Calu3 (cell line): ENCODE measurements around the gene LMOD2. TPM values are rescaled to one million over a fixed set of nuclear protein-coding genes. Genes with fewer than 3 reads are reported as not detected.

Experiments used
- BruUV-seq: library from RNA; stranded (reverse); fragments of 400-500 nt; replicated peaks from 2 replicates; lab custom pipeline; 2021; lab: Mats Ljungman, UMichigan
- CTCF ChIA-PET: fragments of 300-600 bp; sonication (Branson Sonifier 250); formaldehyde crosslinking; loops from one replicate; lab custom pipeline; 2022; ENCODE audit warnings: antibody characterized with exemption; lab: Charles Lee
- DNase-seq: peaks from one replicate; pipeline ENCODE4 v3.0.0; 2022
- H3K27ac Mint-ChIP-seq: one replicate; pipeline ENCODE4 v1.8.0; 2022; ENCODE audit warnings: mixed read lengths; ENCODE audit not compliant: unreplicated experiment
- H3K27me3 Mint-ChIP-seq: one replicate; pipeline ENCODE4 v1.8.0; 2022; ENCODE audit warnings: mixed read lengths; ENCODE audit not compliant: unreplicated experiment
- H3K36me3 Mint-ChIP-seq: one replicate; pipeline ENCODE4 v1.8.0; 2022; ENCODE audit warnings: mild to moderate bottlenecking, moderate library complexity, mixed read lengths; ENCODE audit not compliant: insufficient read depth, unreplicated experiment
- H3K4me1 Mint-ChIP-seq: one replicate; pipeline ENCODE4 v1.8.0; 2022; ENCODE audit warnings: mild to moderate bottlenecking, low read depth, mixed read lengths; ENCODE audit not compliant: unreplicated experiment
- H3K4me3 Mint-ChIP-seq: one replicate; pipeline ENCODE4 v1.8.0; 2022; ENCODE audit warnings: mild to moderate bottlenecking, low read depth, moderate library complexity, mixed read lengths; ENCODE audit not compliant: unreplicated experiment
- H3K9me3 Mint-ChIP-seq: one replicate; pipeline ENCODE4 v1.8.0; 2022; ENCODE audit warnings: low read depth, mixed read lengths; ENCODE audit not compliant: unreplicated experiment
- intact Hi-C: fragments of 100-400 bp; cut with micrococcal nuclease; formaldehyde crosslinking; loops from one replicate; pipeline ENCODE4 v1.10.0; 2022; ENCODE audit not compliant: unreplicated experiment
- total RNA-seq: library from RNA; stranded (reverse); gene quantifications from 2 replicates; pipeline ENCODE4 v1.2.3, GENCODE V29; 2022
- TF ChIP-seq, protein P1 (sequence below): fragments of 200-600 bp; IDR thresholded peaks from one replicate; pipeline ENCODE4 v1.8.0; 2022; ENCODE audit warnings: antibody characterized with exemption; ENCODE audit not compliant: unreplicated experiment

LMOD2 gene
- total RNA-seq, 1 experiment from 2014 or later, result not detected

DNA sequence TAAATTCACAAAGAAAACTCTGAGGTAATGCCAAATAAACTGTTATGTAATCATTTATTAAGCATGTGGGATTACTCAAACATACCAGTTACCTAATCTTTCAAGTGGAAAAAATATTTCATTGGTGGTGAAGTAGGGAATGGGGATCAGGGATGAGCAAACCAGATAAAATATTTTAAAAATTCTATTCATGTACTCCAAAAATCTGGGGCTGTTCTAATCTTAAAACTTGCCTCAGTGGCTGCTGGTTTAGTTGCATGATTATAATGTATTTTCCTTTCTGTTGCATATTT, 19.5 kb downstream of the LMOD2 start:
- no peak for DNase-seq
- H3K27ac Mint-ChIP-seq, result no peak overlapping the region
- intact Hi-C loops, result no loop called here
- H3K9me3 Mint-ChIP-seq, result no peaks in the 10 kb centered on the region
- TF ChIP-seq, protein P1, sequence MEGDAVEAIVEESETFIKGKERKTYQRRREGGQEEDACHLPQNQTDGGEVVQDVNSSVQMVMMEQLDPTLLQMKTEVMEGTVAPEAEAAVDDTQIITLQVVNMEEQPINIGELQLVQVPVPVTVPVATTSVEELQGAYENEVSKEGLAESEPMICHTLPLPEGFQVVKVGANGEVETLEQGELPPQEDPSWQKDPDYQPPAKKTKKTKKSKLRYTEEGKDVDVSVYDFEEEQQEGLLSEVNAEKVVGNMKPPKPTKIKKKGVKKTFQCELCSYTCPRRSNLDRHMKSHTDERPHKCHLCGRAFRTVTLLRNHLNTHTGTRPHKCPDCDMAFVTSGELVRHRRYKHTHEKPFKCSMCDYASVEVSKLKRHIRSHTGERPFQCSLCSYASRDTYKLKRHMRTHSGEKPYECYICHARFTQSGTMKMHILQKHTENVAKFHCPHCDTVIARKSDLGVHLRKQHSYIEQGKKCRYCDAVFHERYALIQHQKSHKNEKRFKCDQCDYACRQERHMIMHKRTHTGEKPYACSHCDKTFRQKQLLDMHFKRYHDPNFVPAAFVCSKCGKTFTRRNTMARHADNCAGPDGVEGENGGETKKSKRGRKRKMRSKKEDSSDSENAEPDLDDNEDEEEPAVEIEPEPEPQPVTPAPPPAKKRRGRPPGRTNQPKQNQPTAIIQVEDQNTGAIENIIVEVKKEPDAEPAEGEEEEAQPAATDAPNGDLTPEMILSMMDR, result no peak
- no TSS peak for BruUV-seq
- no peaks in the 10 kb centered on the region for H3K4me1 Mint-ChIP-seq
- H3K36me3 Mint-ChIP-seq, result no peaks in the 10 kb centered on the region
- no peaks in the 10 kb centered on the region for H3K27me3 Mint-ChIP-seq
- no peak overlapping the region for H3K4me3 Mint-ChIP-seq
- CTCF ChIA-PET, result no interaction called here

DNA sequence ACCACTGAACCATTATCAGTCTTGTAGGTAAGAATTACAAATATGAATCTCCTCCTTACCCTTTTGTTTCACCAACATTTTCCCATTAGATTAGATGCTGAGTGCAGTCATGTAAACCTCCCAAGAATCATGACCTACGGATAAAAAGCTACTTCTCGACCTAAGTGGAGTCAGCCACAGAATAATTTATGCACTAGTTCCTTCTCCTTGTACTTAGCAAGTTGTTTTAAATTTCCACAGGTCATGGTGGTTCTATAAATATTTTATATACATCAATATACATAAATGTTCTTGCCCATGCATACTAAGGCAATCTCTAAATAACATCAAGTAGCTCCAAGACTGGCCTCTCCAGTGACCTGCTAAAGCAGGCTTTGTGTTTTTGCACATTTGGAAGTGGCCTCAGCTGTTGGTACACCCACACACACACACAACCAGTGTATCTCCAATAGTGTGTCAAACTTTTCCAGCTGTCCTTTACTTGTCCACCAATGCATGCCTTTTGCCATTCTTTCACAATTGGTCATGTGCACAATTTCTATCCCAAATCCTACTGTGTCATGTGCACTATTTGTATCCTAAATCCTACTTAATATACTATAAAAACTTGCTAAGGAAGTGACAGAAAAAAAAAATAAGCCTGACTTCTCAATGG, 21.5 kb downstream of the LMOD2 start:
- H3K4me1 Mint-ChIP-seq, result no peaks in the 10 kb centered on the region
- no peaks in the 10 kb centered on the region for H3K9me3 Mint-ChIP-seq
- no peak overlapping the region for H3K4me3 Mint-ChIP-seq
- no peak for DNase-seq
- intact Hi-C loops, result no loop called here
- BruUV-seq, result no TSS peak
- TF ChIP-seq, protein P1, result no peak
- no peaks in the 10 kb centered on the region for H3K27me3 Mint-ChIP-seq
- no peaks in the 10 kb centered on the region for H3K36me3 Mint-ChIP-seq
- CTCF ChIA-PET, result no interaction called here
- H3K27ac Mint-ChIP-seq, result no peak overlapping the region

DNA sequence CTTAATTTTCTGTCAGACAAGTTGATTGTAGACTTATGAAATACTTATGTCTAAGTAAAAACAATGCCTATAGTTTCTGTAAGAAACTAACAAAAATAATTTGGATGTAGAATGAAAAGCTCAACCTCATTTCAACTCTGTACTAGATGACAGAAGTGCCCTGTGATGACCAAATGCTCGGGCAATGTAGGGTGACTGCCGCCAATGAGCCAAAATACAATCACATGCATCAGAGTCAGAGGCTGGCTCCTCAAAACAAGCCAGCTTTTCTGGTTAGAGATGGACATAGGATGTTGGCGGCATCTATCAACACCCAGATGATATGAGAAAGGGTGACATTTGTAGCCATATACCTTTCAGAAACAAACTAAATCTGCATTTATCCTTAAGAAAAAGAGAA, 23.9 kb downstream of the LMOD2 start:
- no peak overlapping the region for H3K27ac Mint-ChIP-seq
- no peaks in the 10 kb centered on the region for H3K9me3 Mint-ChIP-seq
- H3K36me3 Mint-ChIP-seq, result no peaks in the 10 kb centered on the region
- CTCF ChIA-PET, result interaction anchor here (0.7 kb wide), 2 partner anchors 210 to 280 kb away, joined by 3 to 4 read pairs; no protein-coding TSS in a partner anchor
- BruUV-seq, result no TSS peak
- DNase-seq, result no peak
- H3K4me3 Mint-ChIP-seq, result no peak overlapping the region
- no peaks in the 10 kb centered on the region for H3K4me1 Mint-ChIP-seq
- TF ChIP-seq, protein P1, result no peak
- intact Hi-C loops, result loop anchor here (5.0 kb wide), 1 partner anchor 68 kb away; the partner anchor contains the start of gene WASL
- H3K27me3 Mint-ChIP-seq, result no peaks in the 10 kb centered on the region

DNA sequence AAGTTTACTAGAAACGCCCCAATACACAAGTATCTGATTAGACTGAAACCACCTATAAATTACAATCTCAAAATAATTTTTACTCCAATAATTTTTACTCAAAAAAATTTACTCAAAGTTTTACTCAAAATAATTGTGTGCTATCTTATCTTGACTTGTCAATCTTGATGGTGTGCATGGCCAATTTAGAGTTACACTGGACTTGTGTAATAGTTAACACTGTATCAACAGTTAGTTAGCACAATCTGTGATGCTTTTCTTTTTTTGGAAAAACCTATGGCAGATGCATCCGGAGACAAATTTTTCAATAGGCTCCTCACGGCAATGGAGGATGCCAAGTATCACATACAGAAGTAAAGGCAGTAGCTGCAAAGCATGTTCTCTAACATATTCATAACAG, 24.9 kb downstream of the LMOD2 start:
- no peaks in the 10 kb centered on the region for H3K36me3 Mint-ChIP-seq

More for the DNA sequence above, 24.9 kb downstream of the LMOD2 start:
- H3K4me3 Mint-ChIP-seq, result no peak overlapping the region
- H3K9me3 Mint-ChIP-seq, result no peaks in the 10 kb centered on the region
- intact Hi-C loops, result loop anchor here (5.0 kb wide), 1 partner anchor 67 kb away; the partner anchor contains the start of gene WASL
- H3K4me1 Mint-ChIP-seq, result no peaks in the 10 kb centered on the region
- CTCF ChIA-PET, result interaction anchor here (0.6 kb wide), 1 partner anchor 118 kb away, joined by 3 read pairs; no protein-coding TSS in a partner anchor
- no peak overlapping the region for H3K27ac Mint-ChIP-seq
- no peak for DNase-seq
- BruUV-seq, result no TSS peak
- no peaks in the 10 kb centered on the region for H3K27me3 Mint-ChIP-seq
- TF ChIP-seq, protein P1, result no peak
